HEK293 (cell line): Measurements from ENCODE around the gene EYA3.
A peak's percentile ranks its signal among the peaks of the same experiment; 100 is the strongest.
"Not testable (repeated sequence)": the region's sequence is repeated elsewhere in the genome, so short reads cannot be mapped to it uniquely, and the experiment has no call there.

ENCODE experiments used
- CTCF ChIA-PET: fragments of 350-600 bp; formaldehyde crosslinking; extraction: SDS; loops from one replicate; lab custom pipeline; 2021; ENCODE audit warnings: antibody characterized with exemption; lab: Yijun Ruan, JAX
- POLR2A ChIA-PET: fragments of 300-600 bp; formaldehyde crosslinking; extraction: SDS; loops from one replicate; lab custom pipeline; 2020; ENCODE audit warnings: antibody characterized with exemption, inconsistent platforms; lab: Yijun Ruan, JAX
- H3K27ac ChIP-seq: fragments of 200-500 bp; sonication (Bioruptor generic); 2 replicates; pipeline ENCODE4 v1.5.1; 2014; ENCODE audit warnings: low read depth, low read length, control low read depth, inconsistent platforms; ENCODE audit errors: extremely low read depth
- H3K36me3 ChIP-seq, 2 experiments: fragments of 200-500 bp in 1 of 2; sonication (Bioruptor generic) in 1 of 2; 1 replicate in 1 of 2; 2 replicates in 1 of 2; pipeline ENCODE4 v1.5.1; 2014 to 2017; ENCODE audit warnings: inconsistent platforms in 2 of 2, low read length in 2 of 2; ENCODE audit not compliant: control insufficient read depth in 2 of 2, insufficient read depth in 1 of 2
- H3K4me1 ChIP-seq: fragments of 200-500 bp; sonication (Bioruptor generic); 2 replicates; pipeline ENCODE4 v1.5.1; 2014; ENCODE audit warnings: mild to moderate bottlenecking, low read length, inconsistent platforms; ENCODE audit not compliant: control insufficient read depth, insufficient read depth
- H3K4me3 ChIP-seq: 2 replicates; pipeline ENCODE4 v1.5.1; 2011; ENCODE audit warnings: low read depth, mild to moderate bottlenecking, control low read depth, low read length, moderate library complexity
- H3K9me3 ChIP-seq: fragments of 200-500 bp; sonication (Bioruptor generic); 2 replicates; pipeline ENCODE4 v1.5.1; 2014; ENCODE audit warnings: low read depth, low read length, inconsistent platforms; ENCODE audit not compliant: control insufficient read depth, insufficient read depth
- KLF10 ChIP-seq: fragments of 450-650 bp; IDR thresholded peaks from 2 replicates; pipeline ENCODE4 v1.5.1; 2018; ENCODE audit warnings: missing biosample characterization, mild to moderate bottlenecking, missing genetic modification characterization
- SCRT1 ChIP-seq: fragments of 450-650 bp; formaldehyde crosslinking; IDR thresholded peaks from 2 replicates; pipeline ENCODE4 v1.5.1; 2016; ENCODE audit warnings: missing biosample characterization, missing genetic modification characterization, borderline replicate concordance
- TRIM28 ChIP-seq: IDR thresholded peaks from 2 replicates; pipeline ENCODE4 v1.6.1; 2011; ENCODE audit warnings: low read length, control low read depth, borderline replicate concordance
- ZFHX2 ChIP-seq: fragments of 450-650 bp; formaldehyde crosslinking; conservative IDR thresholded peaks from 2 replicates; pipeline ENCODE4 v1.5.1; 2016; ENCODE audit warnings: missing biosample characterization, missing genetic modification characterization
- ZNF121 ChIP-seq: fragments of 450-650 bp; formaldehyde crosslinking; IDR thresholded peaks from 2 replicates; pipeline ENCODE4 v1.5.1; 2016; ENCODE audit warnings: missing biosample characterization, missing genetic modification characterization
- ZNF132 ChIP-seq: fragments of 450-650 bp; formaldehyde crosslinking; IDR thresholded peaks from 2 replicates; pipeline ENCODE4 v1.5.1; 2017; ENCODE audit warnings: missing biosample characterization, missing genetic modification characterization, borderline replicate concordance
- ZNF221 ChIP-seq: fragments of 450-650 bp; formaldehyde crosslinking; IDR thresholded peaks from 2 replicates; pipeline ENCODE4 v1.5.1; 2017; ENCODE audit warnings: missing biosample characterization, missing genetic modification characterization, borderline replicate concordance
- ZNF274 ChIP-seq, 2 experiments: fragments of 200-500 bp in 1 of 2; fragments of 450-650 bp in 1 of 2; sonication (Bioruptor generic) in 1 of 2; formaldehyde crosslinking in 1 of 2; IDR thresholded peaks; 2 replicates each; pipeline versions ENCODE4 v1.5.1 to v1.6.1; 2014 to 2016; ENCODE audit warnings: borderline replicate concordance in 1 of 2, inconsistent platforms in 1 of 2, low read length in 1 of 2, missing biosample characterization in 1 of 2, missing genetic modification characterization in 1 of 2
- ZNF292 ChIP-seq: fragments of 450-650 bp; formaldehyde crosslinking; IDR thresholded peaks from 2 replicates; pipeline ENCODE4 v1.5.1; 2016; ENCODE audit warnings: low read depth, missing biosample characterization, missing genetic modification characterization, borderline replicate concordance
- ZNF48 ChIP-seq: fragments of 450-650 bp; formaldehyde crosslinking; IDR thresholded peaks from 2 replicates; pipeline ENCODE4 v1.5.1; 2016; ENCODE audit warnings: missing biosample characterization, missing genetic modification characterization
- ZNF555 ChIP-seq: fragments of 450-650 bp; formaldehyde crosslinking; conservative IDR thresholded peaks from 2 replicates; pipeline ENCODE4 v1.5.1; 2017; ENCODE audit warnings: missing biosample characterization, mild to moderate bottlenecking, missing genetic modification characterization, inconsistent platforms
- ZNF585B ChIP-seq: fragments of 450-650 bp; formaldehyde crosslinking; IDR thresholded peaks from 2 replicates; pipeline ENCODE4 v1.5.1; 2016; ENCODE audit warnings: missing biosample characterization, missing genetic modification characterization
- ZNF596 ChIP-seq: fragments of 450-650 bp; IDR thresholded peaks from 2 replicates; pipeline ENCODE4 v1.5.0; 2018; ENCODE audit warnings: missing biosample characterization, mild to moderate bottlenecking, missing genetic modification characterization, moderate library complexity
- ZNF610 ChIP-seq: fragments of 450-650 bp; formaldehyde crosslinking; IDR thresholded peaks from 2 replicates; pipeline ENCODE4 v1.5.1; 2016; ENCODE audit warnings: missing biosample characterization, missing genetic modification characterization, borderline replicate concordance
- ZNF654 ChIP-seq: fragments of 450-650 bp; formaldehyde crosslinking; IDR thresholded peaks from 2 replicates; pipeline ENCODE4 v1.5.1; 2016; ENCODE audit warnings: low read depth, missing biosample characterization, missing genetic modification characterization
- ZNF664 ChIP-seq: fragments of 450-650 bp; formaldehyde crosslinking; IDR thresholded peaks from 2 replicates; pipeline ENCODE4 v1.5.1; 2016; ENCODE audit warnings: missing biosample characterization, missing genetic modification characterization
- ZNF707 ChIP-seq: fragments of 450-650 bp; formaldehyde crosslinking; IDR thresholded peaks from 2 replicates; pipeline ENCODE4 v1.5.1; 2016; ENCODE audit warnings: missing biosample characterization, missing genetic modification characterization
- ZNF791 ChIP-seq: fragments of 450-650 bp; formaldehyde crosslinking; IDR thresholded peaks from 2 replicates; pipeline ENCODE4 v1.5.1; 2016; ENCODE audit warnings: missing biosample characterization, missing genetic modification characterization
- TF ChIP-seq, protein P1 (sequence below): fragments of 450-650 bp; formaldehyde crosslinking; IDR thresholded peaks from 2 replicates; pipeline ENCODE4 v1.5.1; 2016; ENCODE audit warnings: missing biosample characterization, missing genetic modification characterization
- TF ChIP-seq, protein P2 (sequence below): fragments of 450-650 bp; formaldehyde crosslinking; IDR thresholded peaks from 2 replicates; pipeline ENCODE4 v1.5.1; 2016; ENCODE audit warnings: missing biosample characterization, missing genetic modification characterization
- TF ChIP-seq, protein P3 (sequence below): fragments of 450-650 bp; formaldehyde crosslinking; IDR thresholded peaks from 2 replicates; pipeline ENCODE4 v1.5.1; 2017; ENCODE audit warnings: missing biosample characterization, missing genetic modification characterization
- TF ChIP-seq, protein P4 (sequence below): fragments of 450-650 bp; formaldehyde crosslinking; IDR thresholded peaks from 2 replicates; pipeline ENCODE4 v1.5.1; 2016; ENCODE audit warnings: missing biosample characterization, missing genetic modification characterization

The EYA3 gene

DNA sequence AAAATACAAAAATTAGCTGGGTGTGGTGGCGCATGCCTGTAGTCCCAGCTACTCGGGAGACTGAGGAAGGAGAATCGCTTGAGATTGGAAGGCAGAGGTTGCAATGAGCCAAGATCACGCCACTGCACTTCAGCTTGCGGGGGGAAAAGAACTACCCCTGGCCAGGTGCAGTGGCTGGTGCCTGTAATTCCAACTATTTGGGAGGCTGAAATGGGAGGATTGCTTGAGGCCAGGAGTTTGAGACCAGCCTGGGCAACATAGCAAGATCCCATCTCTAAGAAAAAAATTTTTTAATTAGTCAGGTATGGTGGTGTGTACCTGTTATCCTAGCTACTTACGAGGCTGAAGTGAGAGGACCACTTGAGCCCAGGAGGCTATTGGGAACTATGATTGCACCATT is 93.9 kb downstream of the EYA3 start:
- H3K36me3 ChIP-seq, result peaks cover 34 to 88% of the 10 kb centered on the region in 2 experiments
- H3K4me1 ChIP-seq, H3K27ac ChIP-seq, POLR2A ChIA-PET, H3K4me3 ChIP-seq, H3K9me3 ChIP-seq: not testable (repeated sequence)
- TF ChIP-seq, protein P1, sequence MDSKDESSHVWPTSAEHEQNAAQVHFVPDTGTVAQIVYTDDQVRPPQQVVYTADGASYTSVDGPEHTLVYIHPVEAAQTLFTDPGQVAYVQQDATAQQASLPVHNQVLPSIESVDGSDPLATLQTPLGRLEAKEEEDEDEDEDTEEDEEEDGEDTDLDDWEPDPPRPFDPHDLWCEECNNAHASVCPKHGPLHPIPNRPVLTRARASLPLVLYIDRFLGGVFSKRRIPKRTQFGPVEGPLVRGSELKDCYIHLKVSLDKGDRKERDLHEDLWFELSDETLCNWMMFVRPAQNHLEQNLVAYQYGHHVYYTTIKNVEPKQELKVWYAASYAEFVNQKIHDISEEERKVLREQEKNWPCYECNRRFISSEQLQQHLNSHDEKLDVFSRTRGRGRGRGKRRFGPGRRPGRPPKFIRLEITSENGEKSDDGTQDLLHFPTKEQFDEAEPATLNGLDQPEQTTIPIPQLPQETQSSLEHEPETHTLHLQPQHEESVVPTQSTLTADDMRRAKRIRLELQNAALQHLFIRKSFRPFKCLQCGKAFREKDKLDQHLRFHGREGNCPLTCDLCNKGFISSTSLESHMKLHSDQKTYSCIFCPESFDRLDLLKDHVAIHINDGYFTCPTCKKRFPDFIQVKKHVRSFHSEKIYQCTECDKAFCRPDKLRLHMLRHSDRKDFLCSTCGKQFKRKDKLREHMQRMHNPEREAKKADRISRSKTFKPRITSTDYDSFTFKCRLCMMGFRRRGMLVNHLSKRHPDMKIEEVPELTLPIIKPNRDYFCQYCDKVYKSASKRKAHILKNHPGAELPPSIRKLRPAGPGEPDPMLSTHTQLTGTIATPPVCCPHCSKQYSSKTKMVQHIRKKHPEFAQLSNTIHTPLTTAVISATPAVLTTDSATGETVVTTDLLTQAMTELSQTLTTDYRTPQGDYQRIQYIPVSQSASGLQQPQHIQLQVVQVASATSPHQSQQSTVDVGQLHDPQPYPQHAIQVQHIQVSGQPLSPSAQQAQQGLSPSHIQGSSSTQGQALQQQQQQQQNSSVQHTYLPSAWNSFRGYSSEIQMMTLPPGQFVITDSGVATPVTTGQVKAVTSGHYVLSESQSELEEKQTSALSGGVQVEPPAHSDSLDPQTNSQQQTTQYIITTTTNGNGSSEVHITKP (tag by site-specific recombination), result peak; percentile 80
- peak; percentile 83 for TF ChIP-seq ZNF121
- CTCF ChIA-PET, result interaction anchor here (0.5 kb wide), 1 partner anchor 32 kb away, joined by 3 read pairs; no protein-coding TSS in a partner anchor

DNA sequence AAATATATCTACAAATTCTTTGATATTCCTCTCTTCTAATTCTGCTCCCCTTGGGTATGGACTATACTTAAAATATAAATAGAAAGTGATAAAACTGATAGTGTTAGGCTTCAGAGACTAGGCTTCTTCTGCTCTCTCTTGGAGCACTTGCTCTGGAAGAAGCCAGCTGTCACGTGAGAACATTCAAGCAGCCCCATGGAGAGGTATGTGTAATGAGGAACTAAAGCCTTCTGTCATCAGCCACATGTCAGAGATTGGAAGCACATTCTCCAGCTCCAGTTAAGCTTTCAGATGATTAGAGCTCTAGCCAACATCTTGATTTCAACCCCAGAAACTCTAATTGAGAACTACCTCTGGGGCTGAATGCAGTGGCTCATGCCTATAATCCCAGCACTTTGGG is 94.3 kb downstream of the EYA3 start:
- CTCF ChIA-PET, result no interaction called here
- TF ChIP-seq ZNF292 (tag by site-specific recombination) (no peak), ZNF707 (no peak), SCRT1 (tag by site-specific recombination) (no peak), ZNF610 (tag by site-specific recombination) (no peak), ZNF274 (IDR thresholded peaks at IDR 0.05; ENCODE audit: low read length) (no peak), ZNF274 (tag by site-specific recombination; IDR thresholded peaks at IDR 0.05; ENCODE audit: borderline replicate concordance) (no peak), ZNF221 (tag by site-specific recombination) (no peak), ZNF654 (no peak), ZNF48 (tag by site-specific recombination) (no peak), ZNF664 (no peak), KLF10 (no peak), ZFHX2 (tag by site-specific recombination) (no peak), ZNF132 (no peak), ZNF791 (tag by site-specific recombination) (no peak), ZNF585B (tag by site-specific recombination) (no peak), ZNF555 (no peak), ZNF596 (tag by site-specific recombination) (no peak), TRIM28 (no peak)
- TF ChIP-seq, protein P2, sequence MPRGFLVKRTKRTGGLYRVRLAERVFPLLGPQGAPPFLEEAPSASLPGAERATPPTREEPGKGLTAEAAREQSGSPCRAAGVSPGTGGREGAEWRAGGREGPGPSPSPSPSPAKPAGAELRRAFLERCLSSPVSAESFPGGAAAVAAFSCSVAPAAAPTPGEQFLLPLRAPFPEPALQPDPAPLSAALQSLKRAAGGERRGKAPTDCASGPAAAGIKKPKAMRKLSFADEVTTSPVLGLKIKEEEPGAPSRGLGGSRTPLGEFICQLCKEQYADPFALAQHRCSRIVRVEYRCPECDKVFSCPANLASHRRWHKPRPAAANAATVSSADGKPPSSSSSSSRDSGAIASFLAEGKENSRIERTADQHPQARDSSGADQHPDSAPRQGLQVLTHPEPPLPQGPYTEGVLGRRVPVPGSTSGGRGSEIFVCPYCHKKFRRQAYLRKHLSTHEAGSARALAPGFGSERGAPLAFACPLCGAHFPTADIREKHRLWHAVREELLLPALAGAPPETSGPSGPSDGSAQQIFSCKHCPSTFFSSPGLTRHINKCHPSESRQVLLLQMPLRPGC (tag by site-specific recombination), result no peak
- TF ChIP-seq, protein P3, sequence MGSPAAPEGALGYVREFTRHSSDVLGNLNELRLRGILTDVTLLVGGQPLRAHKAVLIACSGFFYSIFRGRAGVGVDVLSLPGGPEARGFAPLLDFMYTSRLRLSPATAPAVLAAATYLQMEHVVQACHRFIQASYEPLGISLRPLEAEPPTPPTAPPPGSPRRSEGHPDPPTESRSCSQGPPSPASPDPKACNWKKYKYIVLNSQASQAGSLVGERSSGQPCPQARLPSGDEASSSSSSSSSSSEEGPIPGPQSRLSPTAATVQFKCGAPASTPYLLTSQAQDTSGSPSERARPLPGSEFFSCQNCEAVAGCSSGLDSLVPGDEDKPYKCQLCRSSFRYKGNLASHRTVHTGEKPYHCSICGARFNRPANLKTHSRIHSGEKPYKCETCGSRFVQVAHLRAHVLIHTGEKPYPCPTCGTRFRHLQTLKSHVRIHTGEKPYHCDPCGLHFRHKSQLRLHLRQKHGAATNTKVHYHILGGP (tag by site-specific recombination), result no peak
- TF ChIP-seq, protein P4, sequence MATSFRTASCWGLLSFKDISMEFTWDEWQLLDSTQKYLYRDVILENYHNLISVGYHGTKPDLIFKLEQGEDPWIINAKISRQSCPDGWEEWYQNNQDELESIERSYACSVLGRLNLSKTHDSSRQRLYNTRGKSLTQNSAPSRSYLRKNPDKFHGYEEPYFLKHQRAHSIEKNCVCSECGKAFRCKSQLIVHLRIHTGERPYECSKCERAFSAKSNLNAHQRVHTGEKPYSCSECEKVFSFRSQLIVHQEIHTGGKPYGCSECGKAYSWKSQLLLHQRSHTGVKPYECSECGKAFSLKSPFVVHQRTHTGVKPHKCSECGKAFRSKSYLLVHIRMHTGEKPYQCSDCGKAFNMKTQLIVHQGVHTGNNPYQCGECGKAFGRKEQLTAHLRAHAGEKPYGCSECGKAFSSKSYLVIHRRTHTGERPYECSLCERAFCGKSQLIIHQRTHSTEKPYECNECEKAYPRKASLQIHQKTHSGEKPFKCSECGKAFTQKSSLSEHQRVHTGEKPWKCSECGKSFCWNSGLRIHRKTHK, result no peak
- no peaks in the 10 kb centered on the region for H3K4me1 ChIP-seq
- peaks cover 32 to 89% of the 10 kb centered on the region in 2 experiments for H3K36me3 ChIP-seq
- H3K4me3 ChIP-seq, result no peak overlapping the region
- H3K9me3 ChIP-seq, result no peaks in the 10 kb centered on the region
- POLR2A ChIA-PET, result no interaction called here
- H3K27ac ChIP-seq, result no peak overlapping the region
